ENCODE data around the gene RAB3A. TPM values are rescaled to one million over a fixed set of nuclear protein-coding genes. Genes with fewer than 3 reads are reported as not detected.

The RAB3A gene
- total and polyA plus RNA-seq, 3 experiments from 2014 or later = 0.59 to 3.8 (median 2.9) TPM

GRCh38 chr19:18179957-18180356 lies 23.9 kb downstream of the RAB3A start:
- Histone ChIP-seq H3K27me3 (ENCODE audit: insufficient read depth, low read length, poor library complexity, severe bottlenecking) (no peaks in the 10 kb centered on the region), H3K4me3 (ENCODE audit: low read length) (no peak overlapping the region), H3K4me1 (ENCODE audit: insufficient read depth, low read length) (no peaks in the 10 kb centered on the region), H3K36me3 (ENCODE audit: insufficient read depth, low read length) (no peaks in the 10 kb centered on the region), H3K9me3 (ENCODE audit: low read length) (no peaks in the 10 kb centered on the region), H3K27ac (ENCODE audit: low read depth, low read length) (no peak overlapping the region)
- no peak overlapping the region for H3K27ac Mint-ChIP-seq
- H3K36me3 Mint-ChIP-seq = peaks cover 0 to 8% (median 3%) of the 10 kb centered on the region in 3 donors
- no peak overlapping the region for H3K4me3 Mint-ChIP-seq
- no peaks in the 10 kb centered on the region for H3K27me3 Mint-ChIP-seq
- ChIA-PET POLR2A (no interaction called here), CTCF (interaction anchor here (1.5 kb wide), 1 partner anchor 28 kb away, joined by 3 read pairs; no protein-coding TSS in a partner anchor)
- DNase-seq = no peak
- H3K9me3 Mint-ChIP-seq = no peaks in the 10 kb centered on the region
- peaks cover 0 to 2% (median 0%) of the 10 kb centered on the region in 3 donors for H3K4me1 Mint-ChIP-seq

- Mint-ChIP-seq H3K9me3 (no peaks in the 10 kb centered on the region), H3K27me3 (no peaks in the 10 kb centered on the region), H3K27ac (peak overlapping the region in 2 of 8 donors; percentile 47), H3K36me3 (peaks cover 0 to 12% (median 3%) of the 10 kb centered on the region in 3 donors), H3K4me3 (peak overlapping the region in 2 of 7 donors; percentile 6 to 36), H3K4me1 (peaks cover 0 to 17% (median 7%) of the 10 kb centered on the region in 3 donors)
- H3K36me3 ChIP-seq (ENCODE audit: insufficient read depth, low read length) = no peaks in the 10 kb centered on the region
- no peaks in the 10 kb centered on the region for H3K9me3 ChIP-seq (ENCODE audit: low read length)
- H3K27me3 ChIP-seq (ENCODE audit: insufficient read depth, low read length, poor library complexity, severe bottlenecking) = no peaks in the 10 kb centered on the region
- ChIA-PET CTCF (interaction anchor here (1.1 to 1.6 kb wide), 4 partner anchors 8 to 238 kb away, joined by 3 to 5 read pairs (median 4); no protein-coding TSS in a partner anchor), POLR2A (no interaction called here)
- no peak for DNase-seq
- no peak overlapping the region for H3K27ac ChIP-seq (ENCODE audit: low read depth, low read length)
- no peak overlapping the region for H3K4me3 ChIP-seq (ENCODE audit: low read length)
- peaks cover 9% of the 10 kb centered on the region for H3K4me1 ChIP-seq (ENCODE audit: insufficient read depth, low read length)
These were observed 27.2 kb downstream of the RAB3A start for GRCh38 chr19:18176367-18177310.

GRCh38 chr19:18174983-18175382 lies 28.9 kb downstream of the RAB3A start:
- Mint-ChIP-seq H3K4me3 (peak overlapping the region in 6 of 7 donors; percentile 8 to 95 (median 72)), H3K4me1 (peaks cover 0 to 17% (median 7%) of the 10 kb centered on the region in 3 donors), H3K9me3 (no peaks in the 10 kb centered on the region), H3K27ac (peak overlapping the region in 3 of 8 donors; percentile 21 to 48 (median 45)), H3K36me3 (peaks cover 0 to 15% (median 3%) of the 10 kb centered on the region in 3 donors), H3K27me3 (no peaks in the 10 kb centered on the region)
- no peaks in the 10 kb centered on the region for H3K9me3 ChIP-seq (ENCODE audit: low read length)
- H3K36me3 ChIP-seq (ENCODE audit: insufficient read depth, low read length) = no peaks in the 10 kb centered on the region
- H3K4me1 ChIP-seq (ENCODE audit: insufficient read depth, low read length) = peaks cover 9% of the 10 kb centered on the region
- no peak for DNase-seq
- ChIA-PET POLR2A (no interaction called here), CTCF (interaction anchor here (1.3 kb wide), 3 partner anchors 33 to 239 kb away, joined by 3 to 5 read pairs (median 3); no protein-coding TSS in a partner anchor)
- H3K27me3 ChIP-seq (ENCODE audit: insufficient read depth, low read length, poor library complexity, severe bottlenecking) = no peaks in the 10 kb centered on the region
- H3K27ac ChIP-seq (ENCODE audit: low read depth, low read length) = peak overlapping the region; percentile 44
- no peak overlapping the region for H3K4me3 ChIP-seq (ENCODE audit: low read length)

- no peaks in the 10 kb centered on the region for H3K36me3 ChIP-seq (ENCODE audit: insufficient read depth, low read length)
- H3K27ac Mint-ChIP-seq = peak within 1 kb of the TSS; percentile 62 to 91 (median 77)
- peaks cover 0 to 16% (median 3%) of the 10 kb centered on the region in 3 donors for H3K36me3 Mint-ChIP-seq
- POLR2A ChIA-PET = interaction anchor here (0.5 to 0.9 kb wide), 3 partner anchors 18 to 112 kb away, joined by 3 to 4 read pairs (median 3); no protein-coding TSS in a partner anchor
- H3K4me3 ChIP-seq (ENCODE audit: low read length) = peak within 1 kb of the TSS; percentile 84
- H3K27me3 Mint-ChIP-seq = no peaks in the 10 kb centered on the region
- peaks cover 0 to 17% (median 7%) of the 10 kb centered on the region in 3 donors for H3K4me1 Mint-ChIP-seq
- H3K9me3 ChIP-seq (ENCODE audit: low read length) = no peaks in the 10 kb centered on the region
- H3K27me3 ChIP-seq (ENCODE audit: insufficient read depth, low read length, poor library complexity, severe bottlenecking) = no peaks in the 10 kb centered on the region
- peaks cover 9% of the 10 kb centered on the region for H3K4me1 ChIP-seq (ENCODE audit: insufficient read depth, low read length)
- CTCF ChIA-PET = interaction anchor here (0.7 to 1.3 kb wide), 4 partner anchors 13 to 103 kb away, joined by 3 to 5 read pairs (median 4); no protein-coding TSS in a partner anchor
- H3K9me3 Mint-ChIP-seq = no peaks in the 10 kb centered on the region
- peak within 1 kb of the TSS; percentile 88 to 95 (median 90) for H3K4me3 Mint-ChIP-seq
- H3K27ac ChIP-seq (ENCODE audit: low read depth, low read length) = peak within 1 kb of the TSS; percentile 44
- DNase-seq = peak; percentile 40 to 68 (median 50)
These were observed 30.1 kb downstream of the RAB3A start, which contains the start of gene IFI30 for GRCh38 chr19:18173572-18174288. Gene IFI30 (plus strand): TSS chr19:18173813. CDS start chr19:18173842, 29 bp downstream.

GRCh38 chr19:18173054-18173571 lies 30.7 kb downstream of the RAB3A start:
- Mint-ChIP-seq H3K27ac (peak overlapping the region in 7 of 8 donors; percentile 37 to 91 (median 69)), H3K27me3 (no peaks in the 10 kb centered on the region)

GRCh38 chr19:18172331-18173053 lies 31.4 kb downstream of the RAB3A start:
- Histone ChIP-seq H3K4me3 (ENCODE audit: low read length) (no peak overlapping the region), H3K36me3 (ENCODE audit: insufficient read depth, low read length) (no peaks in the 10 kb centered on the region), H3K4me1 (ENCODE audit: insufficient read depth, low read length) (peaks cover 9% of the 10 kb centered on the region), H3K27me3 (ENCODE audit: insufficient read depth, low read length, poor library complexity, severe bottlenecking) (no peaks in the 10 kb centered on the region), H3K9me3 (ENCODE audit: low read length) (no peaks in the 10 kb centered on the region), H3K27ac (ENCODE audit: low read depth, low read length) (no peak overlapping the region)
- DNase-seq = no peak
- Mint-ChIP-seq H3K27me3 (no peaks in the 10 kb centered on the region), H3K4me3 (peak overlapping the region in 6 of 7 donors; percentile 29 to 95 (median 56)), H3K9me3 (no peaks in the 10 kb centered on the region), H3K27ac (peak overlapping the region in 6 of 8 donors; percentile 37 to 80 (median 64)), H3K36me3 (peaks cover 0 to 21% (median 5%) of the 10 kb centered on the region in 3 donors), H3K4me1 (peaks cover 0 to 20% (median 11%) of the 10 kb centered on the region in 3 donors)
- POLR2A ChIA-PET = no interaction called here
- CTCF ChIA-PET = interaction anchor here (1.1 to 2.5 kb wide), 3 partner anchors 59 to 114 kb away, joined by 3 to 7 read pairs (median 4); no protein-coding TSS in a partner anchor

More at GRCh38 chr19:18173054-18173571, 30.7 kb downstream of the RAB3A start:
- no peak overlapping the region for H3K27ac ChIP-seq (ENCODE audit: low read depth, low read length)
- POLR2A ChIA-PET = no interaction called here
- Mint-ChIP-seq H3K36me3 (peaks cover 0 to 20% (median 4%) of the 10 kb centered on the region in 3 donors), H3K9me3 (no peaks in the 10 kb centered on the region), H3K4me3 (peak overlapping the region; percentile 88 to 95 (median 90)), H3K4me1 (peaks cover 0 to 19% (median 9%) of the 10 kb centered on the region in 3 donors)
- CTCF ChIA-PET = interaction anchor here (1.1 kb wide), 1 partner anchor 60 kb away, joined by 3 read pairs; no protein-coding TSS in a partner anchor
- no peaks in the 10 kb centered on the region for H3K27me3 ChIP-seq (ENCODE audit: insufficient read depth, low read length, poor library complexity, severe bottlenecking)
- H3K9me3 ChIP-seq (ENCODE audit: low read length) = no peaks in the 10 kb centered on the region
- H3K4me3 ChIP-seq (ENCODE audit: low read length) = peak overlapping the region; percentile 84
- H3K4me1 ChIP-seq (ENCODE audit: insufficient read depth, low read length) = peaks cover 9% of the 10 kb centered on the region
- DNase-seq = no peak
- no peaks in the 10 kb centered on the region for H3K36me3 ChIP-seq (ENCODE audit: insufficient read depth, low read length)
